Muscle of arm (tissue), 12 donors: ENCODE results near the gene SPINT1. TPM values are rescaled to one million over a fixed set of nuclear protein-coding genes. Genes with fewer than 3 reads are reported as not detected.

ENCODE experiments used
- DNase-seq: peaks from one replicate; pipeline ENCODE4 v3.0.0-alpha.2; 2013
- polyA plus RNA-seq, 12 donors: library from polyadenylated mRNA; unstranded; fragments of 120-200 nt; gene quantifications; one replicate each; pipeline ENCODE4 v1.2.1, GENCODE V29; 2013; ENCODE audit not compliant: insufficient read length in 12 of 12

SPINT1 gene
- polyA plus RNA-seq, 12 donors, result 0.37 to 37.6 (median 1.7) TPM; not detected in 1

DNA sequence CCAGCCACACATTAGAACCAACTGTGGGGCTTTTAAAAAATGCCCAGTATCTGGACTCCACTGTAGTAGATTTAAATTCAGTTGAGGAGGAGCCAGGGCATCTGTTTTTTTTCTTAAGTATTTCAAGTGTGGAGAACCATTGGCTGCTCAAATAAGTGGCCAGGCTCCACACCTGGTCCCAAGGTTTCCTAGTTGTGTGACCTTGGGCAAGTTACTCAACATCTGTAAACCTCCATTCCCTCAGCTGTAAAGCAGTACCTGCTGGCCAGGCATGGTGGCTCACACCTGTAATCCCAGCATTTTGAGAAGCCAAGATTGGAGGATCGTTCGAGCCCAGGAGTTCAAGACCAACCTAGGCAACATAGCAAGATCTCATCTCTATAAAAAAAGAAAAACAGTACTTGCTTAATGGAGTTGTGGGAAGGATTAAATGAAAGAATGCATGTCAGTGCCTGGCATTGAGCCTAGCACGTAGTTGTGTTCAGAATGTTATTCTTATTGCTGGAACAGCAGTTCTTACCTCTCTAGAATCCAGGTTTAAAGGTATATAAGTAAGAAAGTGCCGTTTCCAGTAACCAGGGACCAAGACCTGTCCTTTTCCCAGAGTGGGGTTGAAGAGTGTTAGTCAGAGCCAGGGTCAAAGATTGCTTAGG lies 17.3 kb upstream of the SPINT1 start:
- no peak for DNase-seq

DNA sequence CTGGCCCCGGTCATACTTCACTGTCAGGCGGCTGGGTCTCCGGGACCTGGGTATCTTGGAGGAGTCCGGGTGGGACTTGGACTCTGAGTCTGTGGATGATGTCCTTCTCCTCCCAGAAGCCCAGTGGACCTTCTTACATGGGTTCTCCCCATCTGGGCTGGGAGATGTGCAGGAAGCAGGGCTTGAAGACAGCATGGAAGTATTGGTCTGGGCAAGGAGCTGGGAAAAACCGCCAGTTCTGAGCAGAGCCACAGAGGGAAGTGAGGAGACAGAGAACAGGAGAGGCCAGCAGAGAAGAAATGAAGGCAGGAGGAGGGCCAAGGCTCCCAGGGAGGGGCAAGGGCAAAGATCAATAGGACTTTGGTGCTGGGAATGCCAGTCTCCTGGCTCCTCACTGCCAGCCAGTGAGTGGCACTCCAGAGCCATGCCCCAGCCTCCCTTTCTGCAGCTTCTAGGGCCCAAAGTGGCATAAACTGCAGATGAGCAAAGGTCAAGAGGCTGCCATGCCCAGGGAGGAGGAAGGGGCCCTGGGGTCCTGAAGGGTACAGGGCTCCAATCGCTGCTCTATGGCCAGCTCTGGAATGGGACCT lies 15.3 kb upstream of the SPINT1 start, which contains the start of gene PPP1R14D:
PPP1R14D (minus strand) TSS at position 262 of the 590 bp plus-strand sequence; CDS start at position 195, 67 bp downstream.
- no peak for DNase-seq

DNA sequence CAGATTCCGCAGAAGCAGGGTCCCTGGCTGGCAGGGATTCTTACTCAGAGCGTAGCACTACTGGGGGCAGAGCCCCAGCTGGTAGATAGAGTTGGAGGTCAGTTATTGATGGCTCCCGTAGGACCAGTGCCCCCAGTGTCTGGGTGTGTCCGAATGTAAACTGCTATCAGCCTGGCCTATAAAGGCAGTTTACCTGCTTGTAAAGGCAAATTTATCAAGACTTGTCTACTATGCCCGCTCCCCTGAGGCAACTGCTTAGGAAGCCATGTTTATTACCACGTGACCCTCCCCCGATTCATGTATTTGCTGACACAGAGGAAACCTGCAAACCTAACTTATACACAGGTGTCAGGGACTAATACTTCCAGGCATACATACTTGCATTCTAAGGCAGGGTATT lies 14.7 kb upstream of the SPINT1 start:
- DNase-seq, result no peak

DNA sequence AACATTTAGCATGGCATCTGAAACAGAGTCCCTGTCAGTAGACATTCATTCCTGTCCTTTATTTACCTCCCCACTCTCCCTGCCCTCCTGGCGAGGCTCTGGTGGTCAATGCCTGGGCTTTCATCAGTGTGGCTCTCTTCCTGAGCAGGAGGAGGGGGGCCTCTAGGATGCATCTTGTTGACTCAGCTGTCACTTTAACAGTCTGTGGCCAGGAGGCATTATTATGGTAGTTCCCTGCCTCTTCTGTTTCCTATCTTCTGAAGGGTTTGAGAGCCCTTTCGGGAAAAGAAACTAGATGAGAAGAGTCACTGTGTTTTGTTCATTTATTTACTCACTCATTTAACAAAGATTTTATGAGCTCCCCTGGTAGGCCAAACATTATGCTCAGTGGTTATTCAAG lies 13.0 kb upstream of the SPINT1 start:
- no peak for DNase-seq

DNA sequence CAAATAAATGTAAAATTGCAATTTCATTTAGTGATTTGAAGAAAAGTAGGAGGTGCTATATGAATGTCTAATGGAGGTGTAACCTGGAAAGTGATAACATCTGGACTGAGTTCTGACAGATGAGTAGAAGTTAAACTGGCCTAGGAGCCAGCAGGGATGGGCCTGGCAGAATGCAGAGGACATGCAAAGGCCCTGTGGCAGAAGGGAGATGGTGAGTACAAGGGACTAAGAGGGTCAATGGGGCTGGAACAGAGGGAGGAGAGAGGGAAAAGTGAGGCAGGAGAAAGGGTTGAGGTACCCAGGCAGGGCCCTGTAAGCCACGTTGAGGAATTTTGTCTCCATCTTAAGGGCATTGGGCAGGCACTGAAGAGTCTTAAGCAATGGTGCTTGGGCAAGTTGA lies 12.0 kb upstream of the SPINT1 start:
- DNase-seq, result no peak

DNA sequence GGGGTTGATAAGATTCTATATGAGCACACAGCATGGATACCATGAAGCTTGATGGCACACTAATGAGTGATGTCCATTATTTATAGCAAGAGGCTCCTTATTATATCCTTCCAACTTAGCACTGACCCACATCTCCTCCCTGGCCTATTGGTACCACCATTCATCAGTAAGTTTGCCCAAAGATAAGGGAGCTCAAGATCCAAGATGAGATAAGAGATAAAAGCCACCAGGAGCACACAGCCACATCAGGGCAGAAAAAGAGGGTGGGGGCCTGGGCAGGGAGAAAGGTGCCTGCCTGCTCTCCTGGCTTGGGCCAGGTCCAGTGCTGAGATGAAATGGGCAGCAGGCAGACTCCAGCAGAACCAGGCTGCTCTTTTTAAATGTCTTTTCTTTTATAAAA lies 10.9 kb upstream of the SPINT1 start:
- DNase-seq, result no peak

DNA sequence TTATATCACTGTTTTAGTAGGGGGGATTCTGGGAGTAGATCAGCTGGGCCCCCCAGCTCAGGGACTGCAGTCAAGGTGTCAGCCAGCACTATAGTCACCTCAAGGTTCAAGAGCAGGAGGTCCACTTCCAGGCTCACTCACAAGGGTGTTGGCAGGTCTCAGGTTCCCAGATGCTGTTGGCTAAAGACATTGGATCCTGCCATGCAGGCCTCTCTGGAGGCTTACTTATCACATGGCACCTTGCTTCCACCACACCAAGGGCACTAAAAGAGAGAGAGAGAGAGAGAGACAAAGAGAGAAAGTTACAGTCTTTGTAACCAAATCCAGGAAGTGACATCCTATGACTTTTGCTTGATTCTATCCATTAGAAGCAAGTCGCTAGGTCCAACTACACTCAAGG lies 7.8 kb upstream of the SPINT1 start:
- no peak for DNase-seq

DNA sequence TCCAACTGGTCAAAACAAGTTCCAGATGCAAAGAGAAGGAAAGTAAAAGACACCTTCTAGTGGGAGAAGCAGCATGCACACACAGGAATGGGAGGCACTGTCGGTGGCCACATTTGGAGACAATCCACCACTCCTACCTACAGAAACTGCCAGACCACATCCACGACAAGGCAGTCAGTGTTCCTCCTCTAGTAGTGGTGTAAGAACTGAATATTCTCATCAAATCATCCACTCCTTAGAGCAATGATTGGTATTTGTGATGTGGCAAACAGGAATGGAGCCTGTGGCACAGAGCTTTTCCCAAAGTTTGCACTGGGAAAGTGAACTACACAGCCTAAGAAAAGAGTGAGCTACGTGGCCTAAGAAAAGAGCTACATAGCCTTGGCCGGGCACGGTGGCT lies 5.1 kb upstream of the SPINT1 start:
- DNase-seq, result no peak

DNA sequence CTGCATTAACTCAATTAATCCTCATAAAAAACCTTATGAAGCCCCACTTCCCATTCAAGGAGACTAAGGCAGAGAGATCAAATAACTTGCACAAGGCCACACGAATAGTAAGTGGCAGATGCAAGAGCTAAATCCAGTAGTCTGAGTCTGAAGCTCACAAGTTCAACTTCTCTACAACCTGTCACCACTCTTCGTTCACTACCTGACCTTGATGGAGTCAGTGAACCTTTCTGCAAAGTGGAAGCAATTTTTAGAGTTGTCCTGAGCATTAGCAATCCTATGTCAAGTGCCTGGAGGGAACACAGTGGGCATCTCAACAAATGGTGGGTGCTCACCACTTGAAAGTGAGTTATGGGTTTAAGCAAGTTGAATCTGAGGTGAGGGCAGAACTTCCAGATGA lies 2.1 kb upstream of the SPINT1 start:
- DNase-seq, result no peak

DNA sequence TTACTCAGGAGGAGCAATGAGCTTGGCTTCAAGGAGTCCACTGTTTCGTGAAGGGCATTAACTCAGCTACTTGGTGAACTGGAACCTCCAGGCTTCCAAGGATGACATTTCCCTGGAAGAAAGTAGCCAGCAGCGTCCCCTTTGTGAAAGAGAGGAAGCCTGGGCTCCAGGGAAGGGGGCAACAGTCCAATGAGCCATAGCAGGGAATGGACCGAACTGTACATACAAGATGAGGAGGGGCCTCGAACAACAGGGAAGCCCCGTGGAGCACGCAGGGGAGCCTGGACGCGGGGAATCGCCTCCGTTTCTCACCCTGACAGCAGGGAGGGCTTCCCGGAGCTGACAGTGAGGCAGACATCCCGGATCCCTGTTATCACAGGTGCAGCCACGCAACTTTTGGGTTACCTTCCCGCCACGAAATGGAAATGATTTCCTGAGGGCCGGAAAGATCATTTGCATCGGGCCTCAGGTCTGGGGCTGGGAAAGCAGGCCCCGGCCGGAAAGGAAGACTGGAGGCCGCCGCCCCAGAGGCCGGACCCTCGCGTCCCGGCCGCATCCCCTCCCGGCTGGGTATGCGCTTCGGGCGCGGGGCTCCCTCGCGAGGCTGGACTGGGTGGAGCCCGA lies 475 bp upstream of the SPINT1 start:
- DNase-seq, result no peak

DNA sequence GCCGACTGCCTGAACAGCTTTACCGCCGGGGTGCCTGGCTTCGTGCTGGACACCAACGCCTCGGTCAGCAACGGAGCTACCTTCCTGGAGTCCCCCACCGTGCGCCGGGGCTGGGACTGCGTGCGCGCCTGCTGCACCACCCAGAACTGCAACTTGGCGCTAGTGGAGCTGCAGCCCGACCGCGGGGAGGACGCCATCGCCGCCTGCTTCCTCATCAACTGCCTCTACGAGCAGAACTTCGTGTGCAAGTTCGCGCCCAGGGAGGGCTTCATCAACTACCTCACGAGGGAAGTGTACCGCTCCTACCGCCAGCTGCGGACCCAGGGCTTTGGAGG lies 815 bp downstream of the SPINT1 start:
- DNase-seq, result no peak

DNA sequence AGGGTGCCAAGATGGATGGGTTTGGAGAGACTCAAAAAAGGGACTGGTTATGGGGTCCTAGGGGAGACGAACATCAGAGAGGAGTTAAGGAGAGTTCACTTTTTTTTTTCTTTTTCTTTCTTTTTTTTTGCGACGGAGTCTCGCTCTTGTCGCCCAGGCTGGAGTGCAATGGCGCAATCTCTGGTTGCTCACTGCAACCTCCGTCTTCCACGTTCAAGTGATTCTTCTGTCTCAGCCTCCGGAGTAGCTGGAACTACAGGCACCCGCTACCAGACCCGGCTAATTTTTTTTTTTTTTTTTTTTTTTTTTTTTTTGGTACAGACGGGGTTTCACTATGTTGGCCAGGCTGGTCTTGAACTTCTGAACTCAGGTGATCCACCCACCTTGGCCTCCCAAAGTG lies 1.2 kb downstream of the SPINT1 start:
- DNase-seq, result no peak

DNA sequence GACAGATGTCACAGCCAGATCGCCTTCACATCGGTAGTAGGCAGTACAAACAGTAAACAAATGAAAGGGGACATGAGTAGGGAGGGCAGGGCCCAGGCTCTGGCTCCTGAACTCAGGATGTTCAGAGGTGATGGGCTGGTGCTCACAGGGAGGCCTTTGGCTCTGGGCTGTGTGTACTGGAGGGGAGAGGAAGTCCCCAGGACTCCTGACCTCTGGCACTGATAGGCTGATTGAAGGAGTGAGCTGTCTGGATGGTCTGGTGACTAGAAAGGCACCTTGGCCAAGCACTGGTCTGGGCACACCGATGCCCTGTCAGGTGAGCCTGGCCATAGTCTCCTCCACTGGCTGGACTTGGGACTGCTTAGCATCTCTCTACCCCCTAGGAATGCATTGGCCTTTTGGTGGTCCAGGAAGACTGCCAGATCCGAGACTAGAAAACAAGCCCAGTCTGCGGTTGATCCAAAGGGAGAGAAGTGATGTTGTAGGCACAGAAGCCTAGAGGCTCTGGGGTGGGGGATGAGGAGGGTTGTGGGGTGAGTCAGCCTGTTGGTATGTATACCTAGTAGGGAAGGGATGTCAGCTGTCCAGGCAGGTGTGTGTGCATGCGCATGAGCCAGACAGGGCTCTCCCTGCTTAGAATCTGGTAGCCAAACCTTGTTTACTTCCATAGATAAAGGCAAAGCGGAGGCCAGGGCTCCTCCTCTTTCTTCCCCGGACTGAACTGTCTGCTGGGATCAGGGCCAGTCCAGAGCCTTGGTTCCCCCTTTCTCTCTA lies 1.9 kb downstream of the SPINT1 start:
- DNase-seq, result no peak

DNA sequence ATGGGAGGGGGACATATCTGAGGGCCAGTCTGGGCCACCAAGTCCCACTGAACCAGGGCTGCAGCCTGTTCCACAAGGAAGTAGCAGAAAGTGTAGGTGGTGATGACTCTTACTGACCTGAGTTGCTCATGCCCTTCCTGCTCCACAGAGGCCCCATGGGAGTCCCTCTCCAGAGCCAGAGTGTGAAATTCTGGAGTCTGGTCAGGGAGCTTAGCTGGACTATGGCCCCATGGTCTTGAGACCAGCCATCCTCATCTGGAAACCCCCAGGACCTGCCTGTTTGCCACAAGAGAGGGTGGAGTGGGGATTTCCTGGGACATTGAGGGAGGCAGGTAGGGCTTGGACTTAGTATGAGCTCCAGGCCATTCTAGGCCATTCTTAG lies 3.0 kb downstream of the SPINT1 start:
- DNase-seq, result no peak

DNA sequence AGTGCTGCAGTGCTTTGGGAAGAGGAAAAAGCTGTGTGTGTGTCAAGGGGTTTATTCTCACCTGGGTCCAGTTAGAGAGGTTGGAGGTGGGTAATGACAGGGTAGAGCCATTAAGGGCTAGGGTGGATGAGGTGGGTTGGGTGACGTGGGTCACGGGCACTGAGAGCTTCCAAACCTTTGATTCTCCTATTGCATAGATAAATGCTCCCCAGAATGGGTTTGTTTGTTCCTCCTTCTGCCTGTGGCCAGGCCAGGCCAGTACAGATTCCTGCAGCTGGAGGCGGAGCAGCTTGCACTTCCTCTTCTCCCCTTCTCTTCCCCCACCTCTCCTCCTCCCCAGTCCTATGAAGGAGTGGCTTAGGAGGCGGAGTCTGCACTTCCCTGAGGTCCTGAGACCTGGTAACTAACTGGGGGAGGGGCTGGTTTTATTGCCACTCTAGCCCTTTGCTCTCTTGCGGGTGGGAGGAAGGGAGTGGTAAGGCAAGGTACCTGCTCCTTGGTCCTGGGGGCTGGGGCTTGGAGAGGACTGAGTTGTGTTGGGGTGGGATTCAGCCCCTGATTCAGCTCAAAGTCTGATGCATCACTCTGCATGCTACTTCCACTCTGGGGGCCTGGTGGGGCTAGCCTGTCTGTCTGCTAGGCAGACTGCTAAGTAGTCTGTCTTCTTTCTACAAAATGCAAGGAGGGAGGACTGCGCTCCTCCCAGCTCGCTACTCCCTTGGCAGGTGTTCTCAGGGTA lies 3.5 kb downstream of the SPINT1 start:
- no peak for DNase-seq

DNA sequence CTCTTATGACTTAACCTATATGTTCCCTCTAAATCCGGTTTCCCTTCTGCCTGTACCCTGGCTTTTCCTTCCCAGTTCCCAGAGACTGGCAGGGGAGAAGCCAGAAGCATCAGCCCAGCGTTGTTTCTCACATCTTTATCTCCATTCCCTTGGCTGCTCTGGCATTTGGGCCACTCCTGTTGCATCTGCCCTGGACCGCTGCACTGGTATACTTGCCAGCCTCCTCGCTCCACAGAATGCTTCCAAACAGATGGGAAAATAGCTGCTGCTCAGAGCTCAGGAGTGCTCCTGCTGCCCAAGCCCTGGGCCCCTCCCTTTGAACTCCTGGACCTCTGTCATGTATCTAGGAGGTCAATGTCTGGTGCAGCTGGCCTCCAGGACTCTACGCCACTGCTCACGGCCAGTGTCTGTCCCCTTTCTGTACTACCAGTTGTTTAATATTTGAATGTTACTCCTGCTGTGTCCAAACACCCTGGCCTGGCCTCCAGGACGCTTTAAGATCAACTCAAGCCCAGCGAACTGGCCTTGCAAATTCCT lies 6.8 kb downstream of the SPINT1 start:
- no peak for DNase-seq

DNA sequence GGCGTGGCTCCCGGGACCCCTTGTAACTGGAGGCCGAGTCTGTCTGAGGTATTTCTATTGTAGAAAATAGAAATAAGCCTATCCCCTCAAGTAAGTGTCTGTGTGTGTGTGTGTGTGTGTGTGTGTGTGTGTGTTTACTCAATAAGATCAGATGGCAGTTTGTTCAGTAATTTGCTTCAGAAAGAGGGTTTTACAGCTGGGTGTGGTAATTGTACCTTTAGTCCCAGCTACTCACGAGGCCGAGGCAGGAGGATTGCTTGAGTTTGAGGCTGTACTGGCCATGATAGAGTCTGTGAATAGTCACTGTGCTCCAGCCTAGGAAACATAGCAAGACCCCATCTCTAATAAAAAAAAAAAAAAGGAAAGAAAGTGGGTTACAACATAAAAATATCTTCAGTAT lies 8.7 kb downstream of the SPINT1 start:
- DNase-seq, result no peak

DNA sequence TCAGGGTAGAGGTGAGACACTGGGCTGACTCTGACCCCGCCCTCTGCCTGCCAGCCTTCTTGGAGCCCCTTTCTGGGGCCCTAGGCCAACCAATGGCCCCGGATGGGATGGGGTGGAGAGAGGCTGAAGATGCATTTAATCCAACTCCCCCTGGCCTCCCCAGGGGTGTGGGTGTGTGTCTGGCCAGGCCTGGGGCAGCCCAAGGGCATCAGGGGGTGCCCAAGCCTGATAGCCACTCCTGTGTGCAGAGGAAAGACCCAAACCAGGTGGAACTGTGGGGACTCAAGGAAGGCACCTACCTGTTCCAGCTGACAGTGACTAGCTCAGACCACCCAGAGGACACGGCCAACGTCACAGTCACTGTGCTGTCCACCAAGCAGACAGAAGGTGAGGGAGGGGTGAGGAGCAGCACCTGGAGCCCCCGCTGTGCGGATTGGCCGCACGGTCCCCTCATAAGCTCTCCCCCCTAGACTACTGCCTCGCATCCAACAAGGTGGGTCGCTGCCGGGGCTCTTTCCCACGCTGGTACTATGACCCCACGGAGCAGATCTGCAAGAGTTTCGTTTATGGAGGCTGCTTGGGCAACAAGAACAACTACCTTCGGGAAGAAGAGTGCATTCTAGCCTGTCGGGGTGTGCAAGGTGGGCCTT lies 9.5 kb downstream of the SPINT1 start:
- DNase-seq, result no peak

DNA sequence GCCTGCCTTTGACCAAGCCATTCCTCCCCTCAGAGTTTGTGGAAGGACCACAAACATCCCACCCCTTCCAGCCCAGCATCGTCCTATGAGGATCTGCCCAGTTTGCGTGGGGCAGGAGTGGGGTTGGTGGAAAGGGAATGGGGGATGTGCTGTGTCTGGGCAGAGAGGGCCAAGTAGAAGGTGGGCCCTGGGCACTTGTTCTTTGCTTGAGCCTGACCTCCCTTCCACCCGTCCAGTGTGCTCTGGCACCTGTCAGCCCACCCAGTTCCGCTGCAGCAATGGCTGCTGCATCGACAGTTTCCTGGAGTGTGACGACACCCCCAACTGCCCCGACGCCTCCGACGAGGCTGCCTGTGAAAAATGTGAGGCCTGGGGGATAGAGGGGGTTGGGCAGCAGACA lies 10.3 kb downstream of the SPINT1 start:
- no peak for DNase-seq

DNA sequence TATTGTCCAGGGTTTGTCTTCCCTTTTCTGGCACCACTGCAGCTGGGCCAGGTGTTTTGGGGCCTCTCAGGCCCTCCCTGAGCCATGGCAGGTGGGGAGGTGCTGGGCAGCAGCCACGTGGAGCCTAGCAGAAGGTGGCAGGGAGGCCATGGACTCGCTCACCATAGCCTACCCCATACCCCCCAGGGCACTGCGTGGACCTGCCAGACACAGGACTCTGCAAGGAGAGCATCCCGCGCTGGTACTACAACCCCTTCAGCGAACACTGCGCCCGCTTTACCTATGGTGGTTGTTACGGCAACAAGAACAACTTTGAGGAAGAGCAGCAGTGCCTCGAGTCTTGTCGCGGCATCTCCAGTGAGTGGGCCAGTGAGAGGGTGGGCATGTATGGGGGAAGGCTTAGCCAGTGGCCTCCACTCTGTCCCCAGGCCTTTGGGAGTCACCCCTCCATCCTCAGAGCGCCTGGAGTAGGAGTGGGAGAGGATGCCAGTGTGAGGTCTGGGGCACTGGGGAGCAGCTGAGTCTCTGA lies 11.9 kb downstream of the SPINT1 start:
- no peak for DNase-seq

DNA sequence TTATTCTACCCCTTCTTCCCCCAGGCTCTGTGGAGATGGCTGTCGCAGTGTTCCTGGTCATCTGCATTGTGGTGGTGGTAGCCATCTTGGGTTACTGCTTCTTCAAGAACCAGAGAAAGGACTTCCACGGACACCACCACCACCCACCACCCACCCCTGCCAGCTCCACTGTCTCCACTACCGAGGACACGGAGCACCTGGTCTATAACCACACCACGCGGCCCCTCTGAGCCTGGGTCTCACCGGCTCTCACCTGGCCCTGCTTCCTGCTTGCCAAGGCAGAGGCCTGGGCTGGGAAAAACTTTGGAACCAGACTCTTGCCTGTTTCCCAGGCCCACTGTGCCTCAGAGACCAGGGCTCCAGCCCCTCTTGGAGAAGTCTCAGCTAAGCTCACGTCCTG lies 12.9 kb downstream of the SPINT1 start:
- no peak for DNase-seq
